C4-2B (cell line): ENCODE results near the gene TMEM163.

ENCODE experiments used
- ZFX ChIP-seq: fragments of 450-650 bp; IDR thresholded peaks from 2 replicates; pipeline ENCODE4 v1.6.1; 2017
- TF ChIP-seq, protein P1 (sequence below): fragments of 450-650 bp; conservative IDR thresholded peaks from 2 replicates; pipeline ENCODE4 v1.5.1; 2017; ENCODE audit warnings: mild to moderate bottlenecking

DNA sequence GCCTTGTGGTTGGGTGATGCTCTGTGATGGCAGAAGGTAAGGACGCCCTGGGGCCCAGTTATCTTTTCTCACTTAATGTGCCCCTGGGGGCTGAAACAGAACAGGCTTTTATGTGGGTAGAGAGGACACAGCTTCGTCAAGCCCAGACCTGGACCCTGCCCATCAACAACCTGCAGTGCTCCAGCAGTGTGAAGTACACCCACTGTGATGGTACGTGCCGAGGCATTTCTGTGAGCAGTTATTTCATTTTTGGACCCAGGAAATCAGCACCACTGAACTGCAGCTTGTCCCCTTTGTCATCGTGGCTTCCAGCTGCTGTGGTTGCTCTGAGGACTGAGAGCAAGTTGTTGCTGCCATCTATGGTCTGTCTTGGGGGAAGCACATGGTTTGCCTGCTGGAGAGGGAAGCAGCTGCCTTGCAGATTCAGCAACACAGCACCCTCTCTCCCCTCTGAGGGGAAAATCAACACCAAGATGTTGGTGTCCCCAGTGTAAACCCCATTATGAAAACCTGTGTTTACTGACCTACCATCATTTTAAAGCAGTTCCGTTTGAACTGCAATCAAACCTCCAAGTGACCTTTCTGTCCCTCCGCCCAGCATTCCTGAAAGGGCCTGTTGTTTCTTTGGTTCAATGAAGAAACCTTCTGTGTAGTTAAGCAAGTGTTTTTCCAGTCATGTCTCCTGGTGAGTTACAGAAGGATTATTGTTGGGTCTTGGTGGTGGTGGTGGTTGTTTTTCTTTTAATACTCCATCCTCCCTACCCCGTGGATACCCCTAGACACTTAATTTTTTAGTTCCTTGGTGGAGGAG is 306.8 kb downstream of the TMEM163 start:
- TF ChIP-seq, protein P1, sequence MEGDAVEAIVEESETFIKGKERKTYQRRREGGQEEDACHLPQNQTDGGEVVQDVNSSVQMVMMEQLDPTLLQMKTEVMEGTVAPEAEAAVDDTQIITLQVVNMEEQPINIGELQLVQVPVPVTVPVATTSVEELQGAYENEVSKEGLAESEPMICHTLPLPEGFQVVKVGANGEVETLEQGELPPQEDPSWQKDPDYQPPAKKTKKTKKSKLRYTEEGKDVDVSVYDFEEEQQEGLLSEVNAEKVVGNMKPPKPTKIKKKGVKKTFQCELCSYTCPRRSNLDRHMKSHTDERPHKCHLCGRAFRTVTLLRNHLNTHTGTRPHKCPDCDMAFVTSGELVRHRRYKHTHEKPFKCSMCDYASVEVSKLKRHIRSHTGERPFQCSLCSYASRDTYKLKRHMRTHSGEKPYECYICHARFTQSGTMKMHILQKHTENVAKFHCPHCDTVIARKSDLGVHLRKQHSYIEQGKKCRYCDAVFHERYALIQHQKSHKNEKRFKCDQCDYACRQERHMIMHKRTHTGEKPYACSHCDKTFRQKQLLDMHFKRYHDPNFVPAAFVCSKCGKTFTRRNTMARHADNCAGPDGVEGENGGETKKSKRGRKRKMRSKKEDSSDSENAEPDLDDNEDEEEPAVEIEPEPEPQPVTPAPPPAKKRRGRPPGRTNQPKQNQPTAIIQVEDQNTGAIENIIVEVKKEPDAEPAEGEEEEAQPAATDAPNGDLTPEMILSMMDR = peak; percentile 48
- TF ChIP-seq ZFX = no peak
